ENCODE results near the gene GGTLC2.
"Not testable (repeated sequence)": the region's sequence is repeated elsewhere in the genome, so short reads cannot be mapped to it uniquely, and the experiment has no call there.

The GGTLC2 gene

GRCh38 chr22:22644314-22644713, at the start of gene GGTLC2:
Gene GGTLC2 (plus strand): TSS chr22:22644614. CDS start chr22:22646346, 1,732 bp downstream.
- DNase-seq (ENCODE audit: low spot score) = not testable (repeated sequence)

GRCh38 chr22:22595001-22595835, 49.2 kb upstream of the GGTLC2 start:
- no peak for DNase-seq (ENCODE audit: low spot score)

DNA sequence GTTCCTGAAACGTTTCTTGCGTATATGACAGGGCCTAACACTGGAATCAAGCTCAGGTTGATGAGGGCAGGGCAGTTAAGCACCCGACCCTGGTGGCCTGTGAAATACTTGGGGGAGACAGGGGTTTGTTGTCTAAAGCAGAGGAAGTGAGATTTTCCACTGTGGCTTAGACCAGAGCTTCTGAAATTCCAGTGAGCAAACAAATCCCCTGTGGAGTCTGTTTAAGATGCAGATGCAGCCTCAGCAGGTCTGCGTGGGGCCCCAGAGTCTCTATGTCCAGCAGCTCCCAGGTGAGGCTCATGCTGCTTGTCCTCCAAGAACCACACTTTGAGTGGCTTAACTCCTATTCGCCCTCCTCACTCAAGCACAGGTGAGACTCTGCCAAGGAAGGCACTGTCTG, 46.3 kb upstream of the GGTLC2 start:
- no peak for DNase-seq (ENCODE audit: low spot score)

DNA sequence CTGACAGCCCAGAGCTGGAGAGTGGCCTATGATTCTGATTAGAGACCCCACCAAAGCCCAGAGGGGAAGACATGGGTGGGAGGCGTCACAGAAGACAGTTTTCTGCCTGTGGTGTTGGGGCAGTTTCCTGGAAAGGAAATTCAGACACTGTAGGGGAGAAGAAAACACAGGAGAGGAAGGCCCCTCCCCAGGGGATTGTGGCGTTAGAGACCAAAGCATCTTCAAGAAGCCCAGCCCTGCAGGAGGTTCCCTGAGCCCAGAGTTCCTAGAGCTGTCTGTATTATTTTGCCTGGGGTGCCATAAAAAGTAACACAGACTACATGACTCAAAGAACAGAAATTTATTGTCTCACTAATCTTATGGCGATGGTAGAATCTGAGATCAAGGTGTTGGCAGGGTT, 45.2 kb upstream of the GGTLC2 start:
- no peak for DNase-seq (ENCODE audit: low spot score)

- DNase-seq (ENCODE audit: low spot score) = no peak
Measured at GRCh38 chr22:22600531-22601261, 43.7 kb upstream of the GGTLC2 start.

DNA sequence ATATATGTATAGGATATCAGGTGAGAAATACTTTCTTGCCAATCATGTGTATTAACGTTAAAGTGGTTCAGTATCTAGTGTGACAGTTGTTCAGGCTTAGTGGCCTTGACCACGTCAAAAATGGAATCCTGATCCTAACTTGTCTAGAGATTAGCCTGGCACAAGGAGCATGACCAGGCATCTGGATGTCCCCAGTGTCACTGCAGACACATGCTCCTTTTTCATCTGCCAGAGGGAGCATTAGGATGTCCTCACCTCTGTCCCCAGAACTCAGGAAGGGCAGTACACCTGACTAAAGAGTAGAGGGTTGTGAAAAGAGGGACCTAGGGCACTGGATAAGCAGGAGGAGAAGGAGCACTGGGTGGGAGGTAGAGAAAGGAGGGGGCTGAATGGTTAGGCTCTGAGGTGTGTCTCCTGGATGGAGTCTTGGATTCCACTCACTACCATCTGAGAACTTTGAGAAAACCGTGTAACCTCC, 40.9 kb upstream of the GGTLC2 start:
- no peak for DNase-seq (ENCODE audit: low spot score)

GRCh38 chr22:22604326-22605073, 39.9 kb upstream of the GGTLC2 start:
- DNase-seq (ENCODE audit: low spot score) = no peak

DNA sequence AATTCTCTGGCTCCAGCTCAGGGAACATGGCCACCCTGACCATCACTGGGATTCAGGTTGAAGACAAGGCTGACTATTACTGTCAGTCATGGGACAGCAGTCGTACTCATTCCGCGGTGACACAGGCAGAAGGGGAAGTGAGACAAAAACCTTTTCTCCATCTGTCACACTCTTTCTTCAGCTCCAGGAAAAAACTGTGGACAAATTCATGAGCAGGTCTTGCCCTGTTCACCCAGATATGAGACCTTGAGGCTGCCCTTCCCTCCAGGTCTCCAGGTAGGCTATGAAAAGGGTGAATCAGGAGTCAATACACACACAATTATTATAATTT, 39.4 kb upstream of the GGTLC2 start:
- no peak for DNase-seq (ENCODE audit: low spot score)

GRCh38 chr22:22608022-22608421, 36.4 kb upstream of the GGTLC2 start:
- DNase-seq (ENCODE audit: low spot score) = not testable (repeated sequence)

DNA sequence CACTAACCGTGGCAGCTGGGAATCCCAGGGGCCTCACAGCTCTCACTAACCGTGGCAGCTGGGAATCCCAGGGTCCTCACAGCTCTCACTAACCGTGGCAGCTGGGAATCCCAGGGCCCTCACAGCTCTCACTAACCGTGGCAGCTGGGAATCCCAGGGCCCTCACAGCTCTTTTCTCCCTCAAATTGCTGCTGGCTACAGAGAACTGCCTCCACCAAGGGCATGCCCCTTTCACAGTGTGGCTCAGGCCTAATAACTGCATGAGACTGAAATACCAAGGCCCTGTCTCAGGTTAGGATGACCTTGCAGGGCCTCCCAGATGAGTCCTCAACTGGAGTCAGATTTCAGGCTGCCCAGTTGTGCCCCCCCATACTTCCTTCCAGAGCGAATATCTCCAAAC, 35.1 kb upstream of the GGTLC2 start:
- no peak for DNase-seq (ENCODE audit: low spot score)

- DNase-seq (ENCODE audit: low spot score) = no peak
Measured at GRCh38 chr22:22612516-22612915, 31.9 kb upstream of the GGTLC2 start.

DNA sequence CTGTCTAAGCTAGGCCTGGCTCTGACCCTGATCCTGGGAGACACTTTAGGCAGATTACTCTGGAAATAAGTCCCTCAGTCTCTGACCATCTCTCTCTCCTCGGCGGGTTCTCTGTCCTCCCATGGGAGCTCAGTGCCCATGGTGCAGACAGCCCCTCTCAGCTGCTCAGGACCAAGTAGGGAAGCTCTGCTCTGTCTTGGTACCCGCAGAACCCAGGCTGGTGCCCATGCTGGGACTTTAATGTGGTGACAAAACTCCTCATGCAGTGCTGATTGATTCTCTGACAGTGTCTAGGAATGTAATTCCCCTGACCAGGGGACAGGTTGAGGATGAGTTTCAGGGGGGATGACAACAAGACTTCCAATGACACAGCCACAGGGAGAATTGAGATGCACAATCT, 30.3 kb upstream of the GGTLC2 start:
- DNase-seq (ENCODE audit: low spot score) = no peak

DNA sequence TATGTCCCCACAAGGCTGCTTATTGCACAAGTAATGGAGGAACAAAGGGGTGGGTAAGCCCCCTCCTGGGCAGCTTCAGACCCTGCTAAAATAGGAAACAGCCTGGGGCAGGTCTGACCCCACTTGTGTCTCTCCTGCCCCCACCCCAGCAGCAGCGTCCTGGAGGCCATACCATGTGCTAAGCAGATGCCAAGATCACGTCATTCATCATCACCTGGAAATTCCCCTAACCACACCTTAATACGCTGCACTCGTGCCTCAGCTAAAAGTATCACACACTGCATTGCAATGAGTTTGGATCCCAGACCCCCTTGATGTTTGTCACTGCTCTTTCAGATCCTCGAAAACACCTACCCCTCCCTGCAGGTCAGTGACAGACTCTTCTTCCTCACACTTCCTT, 27.8 kb upstream of the GGTLC2 start:
- no peak for DNase-seq (ENCODE audit: low spot score)

DNA sequence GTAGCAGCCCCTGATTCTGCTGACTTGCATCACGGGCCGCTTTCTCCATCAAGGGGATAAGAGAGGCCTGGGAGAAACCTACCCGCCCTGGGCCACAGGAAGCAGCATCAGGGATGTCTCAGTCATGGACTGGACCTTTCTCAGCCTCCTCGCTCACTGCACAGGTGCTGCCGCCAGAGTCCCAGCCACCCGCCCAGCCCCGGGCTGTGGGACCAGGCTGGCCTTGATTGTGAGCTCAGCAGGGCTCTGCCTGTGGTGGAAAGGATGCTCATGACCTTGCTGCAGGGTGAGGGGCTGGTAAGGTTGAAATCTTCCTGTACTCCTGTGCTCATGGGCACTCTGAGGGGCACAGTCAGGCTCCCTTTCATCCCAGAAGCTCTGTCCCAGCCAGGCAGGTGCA, 26.0 kb upstream of the GGTLC2 start:
- no peak for DNase-seq (ENCODE audit: low spot score)

DNA sequence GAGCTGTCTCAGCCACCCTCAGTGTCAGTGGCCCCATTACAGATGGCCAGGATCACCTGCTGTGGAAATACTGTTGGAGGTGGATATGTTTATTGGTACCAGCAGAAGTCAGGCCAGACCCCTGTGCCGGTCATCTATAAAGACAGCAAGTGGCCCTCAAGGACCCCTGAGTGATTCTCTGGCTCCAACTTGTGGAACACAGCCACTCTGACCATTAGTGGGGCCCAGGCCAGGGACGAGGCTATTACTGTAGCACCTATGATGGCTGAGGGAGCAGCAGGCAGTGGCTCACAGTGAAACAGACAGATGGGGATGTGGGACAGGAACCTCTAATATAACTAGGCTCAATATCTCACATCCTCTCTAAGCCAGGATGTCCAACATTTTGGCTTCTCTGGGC, 25.5 kb upstream of the GGTLC2 start:
- no peak for DNase-seq (ENCODE audit: low spot score)

DNA sequence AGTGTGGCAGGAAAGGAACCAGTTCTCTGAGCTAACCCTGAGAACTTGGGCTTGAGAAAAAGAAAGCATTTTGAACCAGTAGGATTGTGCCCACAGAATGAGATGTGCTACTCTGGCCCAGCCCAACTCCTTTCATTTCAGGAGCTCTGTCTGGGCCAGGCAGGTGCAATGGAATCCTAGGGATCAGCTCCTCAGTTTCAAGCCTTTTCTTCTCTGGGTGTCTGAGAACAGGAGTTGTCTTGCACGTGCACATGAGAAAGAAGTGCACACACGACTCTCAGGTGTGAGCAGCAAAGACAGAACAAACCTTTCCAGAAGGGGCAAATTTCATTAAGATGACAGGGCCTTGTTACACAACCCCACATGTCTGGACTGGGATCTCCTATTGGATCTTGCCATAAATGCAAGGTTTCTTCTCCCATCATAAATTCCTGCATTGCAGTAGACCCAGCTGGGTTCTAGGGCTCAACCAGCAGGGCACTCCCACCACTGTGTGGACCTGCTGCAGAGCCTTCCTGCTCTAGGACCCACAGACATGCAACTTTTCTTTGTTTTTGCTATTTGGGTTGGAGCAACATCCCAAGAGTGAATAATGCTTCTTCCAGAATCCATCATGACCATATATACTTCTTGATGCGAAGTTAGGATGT, 24.5 kb upstream of the GGTLC2 start:
- no peak for DNase-seq (ENCODE audit: low spot score)

GRCh38 chr22:22628546-22629495, 15.6 kb upstream of the GGTLC2 start:
- DNase-seq (ENCODE audit: low spot score) = not testable (repeated sequence)

- DNase-seq (ENCODE audit: low spot score) = not testable (repeated sequence)
Measured at GRCh38 chr22:22631223-22631652, 13.2 kb upstream of the GGTLC2 start.

DNA sequence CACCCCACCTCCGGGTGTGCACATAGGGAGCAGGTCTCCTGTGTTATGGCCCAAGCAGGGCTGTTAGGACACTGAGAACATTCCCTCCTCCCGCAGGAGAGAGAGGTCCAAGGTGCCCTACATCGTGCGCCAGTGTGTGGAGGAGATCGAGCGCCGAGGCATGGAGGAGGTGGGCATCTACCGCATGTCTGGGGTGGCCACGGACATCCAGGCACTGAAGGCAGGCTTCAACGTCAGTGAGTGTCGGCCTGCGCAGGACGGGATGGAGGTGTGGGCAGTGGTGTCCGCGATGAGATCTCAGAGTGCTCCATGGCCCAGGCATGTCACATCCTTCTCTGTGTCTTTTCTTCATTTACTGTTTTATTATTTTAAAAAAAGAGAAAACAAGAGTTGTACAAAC, 12.2 kb upstream of the GGTLC2 start:
- DNase-seq (ENCODE audit: low spot score) = not testable (repeated sequence)

DNA sequence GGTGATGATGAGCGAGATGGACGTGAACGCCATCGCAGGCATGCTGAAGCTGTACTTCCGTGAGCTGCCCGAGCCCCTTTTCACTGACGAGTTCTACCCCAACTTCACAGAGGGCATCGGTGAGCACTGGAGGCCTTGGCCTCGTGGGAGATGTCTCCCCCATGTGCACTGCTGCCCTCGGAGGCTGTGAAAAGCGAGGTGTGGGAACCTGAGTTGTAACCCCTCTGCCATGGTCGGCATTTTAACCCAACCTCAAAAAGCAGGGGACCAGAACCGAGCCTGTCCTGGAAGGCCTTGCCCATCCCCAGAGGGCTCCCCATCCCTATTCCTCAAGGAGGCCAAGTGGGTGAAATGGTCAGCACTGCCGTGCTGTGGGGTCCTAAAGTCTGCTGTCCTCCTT, 10.9 kb upstream of the GGTLC2 start:
- not testable (repeated sequence) for DNase-seq (ENCODE audit: low spot score)

DNA sequence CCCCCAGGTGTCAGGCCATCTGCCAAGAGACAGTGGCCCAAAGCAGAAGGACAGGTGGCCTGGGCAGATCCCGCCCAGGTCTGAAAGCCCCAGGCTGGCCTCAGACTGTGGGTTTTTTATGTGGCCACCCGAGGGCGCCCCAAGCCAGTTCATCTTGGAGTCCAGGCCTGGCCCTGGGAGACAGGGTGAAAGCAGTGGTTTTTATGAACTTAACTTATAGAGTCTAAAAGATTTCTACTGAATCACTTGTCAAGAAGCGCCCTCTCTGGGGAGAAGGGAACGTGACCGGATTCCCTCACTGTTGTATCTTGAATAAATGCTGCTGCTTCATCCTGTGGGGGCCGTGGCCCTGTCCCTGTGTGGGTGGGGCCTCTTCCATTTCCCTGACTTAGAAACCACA, 8.2 kb upstream of the GGTLC2 start:
- not testable (repeated sequence) for DNase-seq (ENCODE audit: low spot score)
